IMR-90 (cell line): ENCODE measurements around the gene GNAI3.

Source experiments
- BHLHE40 ChIP-seq: fragments of 150-350 bp; IDR thresholded peaks from 2 replicates; pipeline ENCODE4 v1.6.1; 2016; ENCODE audit warnings: mild to moderate bottlenecking, low read depth, low read length
- ELK1 ChIP-seq: fragments of 150-350 bp; IDR thresholded peaks from 2 replicates; pipeline ENCODE4 v1.6.1; 2016; ENCODE audit warnings: low read depth, mild to moderate bottlenecking, low read length, moderate library complexity, borderline replicate concordance
- FOS ChIP-seq: fragments of 150-350 bp; IDR thresholded peaks from 2 replicates; pipeline ENCODE4 v1.6.1; 2016; ENCODE audit warnings: low read depth, low read length
- MAFK ChIP-seq: IDR thresholded peaks from 2 replicates; pipeline ENCODE4 v1.6.1; 2012; ENCODE audit warnings: low read depth, low read length, improper control_type of control experiment
- MAZ ChIP-seq: IDR thresholded peaks from 2 replicates; pipeline ENCODE4 v1.6.1; 2012; ENCODE audit warnings: low read depth, mild to moderate bottlenecking, low read length, improper control_type of control experiment, moderate library complexity, borderline replicate concordance
- MXI1 ChIP-seq: IDR thresholded peaks from 2 replicates; pipeline ENCODE4 v1.6.1; 2012; ENCODE audit warnings: low read depth, mild to moderate bottlenecking, low read length, moderate library complexity, borderline replicate concordance
- POLR2A ChIP-seq: IDR thresholded peaks from 2 replicates; pipeline ENCODE4 v1.6.1; 2012; ENCODE audit warnings: mild to moderate bottlenecking, low read depth, low read length
- RAD21 ChIP-seq: IDR thresholded peaks from 2 replicates; pipeline ENCODE4 v1.6.1; 2012; ENCODE audit warnings: low read length, improper control_type of control experiment
- RCOR1 ChIP-seq: IDR thresholded peaks from 2 replicates; pipeline ENCODE4 v1.6.1; 2012; ENCODE audit warnings: mild to moderate bottlenecking, low read length, improper control_type of control experiment; ENCODE audit not compliant: insufficient replicate concordance
- RFX5 ChIP-seq: IDR thresholded peaks from 2 replicates; pipeline ENCODE4 v1.8.0; 2012; ENCODE audit warnings: low read depth, mild to moderate bottlenecking, low read length, moderate library complexity
- SMC3 ChIP-seq: fragments of 150-350 bp; IDR thresholded peaks from 2 replicates; pipeline ENCODE4 v1.6.1; 2016; ENCODE audit warnings: low read depth, mild to moderate bottlenecking, antibody characterized with exemption, low read length, moderate library complexity
- TF ChIP-seq, protein P1 (sequence below): conservative IDR thresholded peaks from 2 replicates; pipeline ENCODE4 v1.5.1; 2012; ENCODE audit warnings: mild to moderate bottlenecking, low read depth, low read length, improper control_type of control experiment
- TF ChIP-seq, protein P2 (sequence below): fragments of 150-350 bp; IDR thresholded peaks from 2 replicates; pipeline ENCODE4 v1.6.1; 2017; ENCODE audit warnings: mild to moderate bottlenecking, antibody characterized with exemption, low read length, low read depth

DNA sequence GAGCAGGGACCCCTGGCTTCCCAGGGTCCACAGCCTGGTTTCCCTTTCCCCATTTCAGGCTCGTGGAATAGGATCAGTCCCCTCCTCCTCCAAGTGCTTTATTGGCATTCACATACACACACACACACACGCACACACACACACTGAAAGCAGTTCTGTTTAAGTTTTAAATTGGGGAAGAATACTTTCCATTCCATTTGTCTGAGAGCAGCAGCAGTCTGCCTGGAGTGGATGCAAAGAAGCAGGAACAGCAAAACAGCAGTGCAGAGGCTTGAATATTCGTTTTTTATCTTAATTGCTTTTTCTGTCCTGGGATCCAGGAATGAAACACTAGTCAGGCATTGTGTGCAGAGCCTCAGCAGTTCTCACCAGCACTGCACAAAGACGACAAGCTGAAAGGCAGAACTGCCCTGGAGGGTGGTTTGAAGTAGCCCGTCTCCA lies 47.5 kb upstream of the GNAI3 start:
- TF ChIP-seq, protein P1, sequence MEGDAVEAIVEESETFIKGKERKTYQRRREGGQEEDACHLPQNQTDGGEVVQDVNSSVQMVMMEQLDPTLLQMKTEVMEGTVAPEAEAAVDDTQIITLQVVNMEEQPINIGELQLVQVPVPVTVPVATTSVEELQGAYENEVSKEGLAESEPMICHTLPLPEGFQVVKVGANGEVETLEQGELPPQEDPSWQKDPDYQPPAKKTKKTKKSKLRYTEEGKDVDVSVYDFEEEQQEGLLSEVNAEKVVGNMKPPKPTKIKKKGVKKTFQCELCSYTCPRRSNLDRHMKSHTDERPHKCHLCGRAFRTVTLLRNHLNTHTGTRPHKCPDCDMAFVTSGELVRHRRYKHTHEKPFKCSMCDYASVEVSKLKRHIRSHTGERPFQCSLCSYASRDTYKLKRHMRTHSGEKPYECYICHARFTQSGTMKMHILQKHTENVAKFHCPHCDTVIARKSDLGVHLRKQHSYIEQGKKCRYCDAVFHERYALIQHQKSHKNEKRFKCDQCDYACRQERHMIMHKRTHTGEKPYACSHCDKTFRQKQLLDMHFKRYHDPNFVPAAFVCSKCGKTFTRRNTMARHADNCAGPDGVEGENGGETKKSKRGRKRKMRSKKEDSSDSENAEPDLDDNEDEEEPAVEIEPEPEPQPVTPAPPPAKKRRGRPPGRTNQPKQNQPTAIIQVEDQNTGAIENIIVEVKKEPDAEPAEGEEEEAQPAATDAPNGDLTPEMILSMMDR = no peak
- no peak for TF ChIP-seq RAD21
- TF ChIP-seq RCOR1 = no peak
- TF ChIP-seq FOS = no peak
- no peak for TF ChIP-seq POLR2A
- TF ChIP-seq BHLHE40 = peak; percentile 2; the same call in 1 of the 2 replicates
- TF ChIP-seq MAFK = no peak
- no peak for TF ChIP-seq RFX5
- no peak for TF ChIP-seq MXI1
- peak; percentile 27; the same call in 1 of the 2 replicates for TF ChIP-seq MAZ
- TF ChIP-seq, protein P2, sequence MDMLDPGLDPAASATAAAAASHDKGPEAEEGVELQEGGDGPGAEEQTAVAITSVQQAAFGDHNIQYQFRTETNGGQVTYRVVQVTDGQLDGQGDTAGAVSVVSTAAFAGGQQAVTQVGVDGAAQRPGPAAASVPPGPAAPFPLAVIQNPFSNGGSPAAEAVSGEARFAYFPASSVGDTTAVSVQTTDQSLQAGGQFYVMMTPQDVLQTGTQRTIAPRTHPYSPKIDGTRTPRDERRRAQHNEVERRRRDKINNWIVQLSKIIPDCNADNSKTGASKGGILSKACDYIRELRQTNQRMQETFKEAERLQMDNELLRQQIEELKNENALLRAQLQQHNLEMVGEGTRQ = no peak
- no peak for TF ChIP-seq ELK1
- TF ChIP-seq SMC3 = no peak
